ENCODE data around the gene MPDU1.

- TF ChIP-seq CTCF (IDR thresholded peaks at IDR 0.05; ENCODE audit: insufficient read depth, low read length, poor library complexity, severe bottlenecking) (peak; percentile 37), EZH2phosphoT487 (conservative IDR thresholded peaks at IDR 0.05; ENCODE audit: low read length) (no peak)
Measured at GRCh38 chr17:7586673-7587419, 3.2 kb downstream of the MPDU1 start.

Data from SU-DHL-6 (cell line).